NCI-H226 (cell line): Measurements from ENCODE around the gene SVIL.
"Not testable (repeated sequence)": the region's sequence is repeated elsewhere in the genome, so short reads cannot be mapped to it uniquely, and the experiment has no call there.

Source experiments
- DNase-seq: peaks from one replicate; pipeline ENCODE4 v3.0.0-alpha.2; 2015

Gene SVIL

GRCh38 chr10:29508554-29509244 lies 126.1 kb downstream of the SVIL start:
- no peak for DNase-seq

- DNase-seq = not testable (repeated sequence)
These were observed 127.0 kb downstream of the SVIL start for GRCh38 chr10:29507750-29508149.

GRCh38 chr10:29506324-29506921 lies 128.3 kb downstream of the SVIL start:
- not testable (repeated sequence) for DNase-seq

- DNase-seq = no peak
These were observed 132.4 kb downstream of the SVIL start for GRCh38 chr10:29502351-29502750.

- DNase-seq = peak; percentile 79
These were observed 133.1 kb downstream of the SVIL start for GRCh38 chr10:29501692-29502091.

- DNase-seq = no peak
These were observed 134.7 kb downstream of the SVIL start for GRCh38 chr10:29499993-29500537.

- peak; percentile 33 for DNase-seq
These were observed 138.2 kb downstream of the SVIL start for GRCh38 chr10:29496341-29497162.

- DNase-seq = no peak
These were observed 139.4 kb downstream of the SVIL start for GRCh38 chr10:29495366-29495765.

GRCh38 chr10:29493697-29494096 lies 141.1 kb downstream of the SVIL start:
- DNase-seq = no peak

GRCh38 chr10:29492774-29493173 lies 142.0 kb downstream of the SVIL start:
- no peak for DNase-seq

GRCh38 chr10:29491918-29492317 lies 142.9 kb downstream of the SVIL start:
- DNase-seq = no peak

GRCh38 chr10:29490781-29491280 lies 143.9 kb downstream of the SVIL start:
- DNase-seq = not testable (repeated sequence)

- DNase-seq = not testable (repeated sequence)
These were observed 146.3 kb downstream of the SVIL start for GRCh38 chr10:29488471-29488870.

GRCh38 chr10:29487884-29488266 lies 146.9 kb downstream of the SVIL start:
- not testable (repeated sequence) for DNase-seq

GRCh38 chr10:29487032-29487883 lies 147.5 kb downstream of the SVIL start:
- DNase-seq = not testable (repeated sequence)

GRCh38 chr10:29486433-29486832 lies 148.3 kb downstream of the SVIL start:
- no peak for DNase-seq

GRCh38 chr10:29484677-29485076 lies 150.1 kb downstream of the SVIL start:
- not testable (repeated sequence) for DNase-seq

GRCh38 chr10:29482591-29483431 lies 152.0 kb downstream of the SVIL start:
- DNase-seq = no peak

- no peak for DNase-seq
These were observed 152.8 kb downstream of the SVIL start for GRCh38 chr10:29481906-29482440.

GRCh38 chr10:29479981-29480954 lies 154.5 kb downstream of the SVIL start:
- no peak for DNase-seq
